Jurkat, Clone E6-1 (cell line): ENCODE data around the gene LRPPRC.

Experiments
- DNase-seq: peaks from one replicate; pipeline ENCODE4 v3.0.0-alpha.2; 2011; ENCODE audit warnings: low read depth, low spot score
- H3K4me3 ChIP-seq: 2 replicates; pipeline ENCODE4 v1.5.1; 2011; ENCODE audit warnings: mild to moderate bottlenecking, low read length, control low read depth, moderate library complexity

Gene LRPPRC

GRCh38 chr2:43839776-43840564 lies 155.8 kb downstream of the LRPPRC start:
- H3K4me3 ChIP-seq = no peak overlapping the region
- DNase-seq = no peak

- no peak within 1 kb of the TSS for H3K4me3 ChIP-seq
- DNase-seq = no peak
Observed at GRCh38 chr2:43838560-43839267, 157.1 kb downstream of the LRPPRC start, which contains the start of the genes ABCG5 and ABCG8. Gene ABCG5 (minus strand): TSS chr2:43838839. CDS start chr2:43838679, 160 bp downstream. Gene ABCG8 (plus strand): TSS chr2:43838971. CDS start chr2:43839054, 83 bp downstream.

- no peak for DNase-seq
- no peak overlapping the region for H3K4me3 ChIP-seq
Observed at GRCh38 chr2:43837831-43838559, 157.8 kb downstream of the LRPPRC start.

- no peak overlapping the region for H3K4me3 ChIP-seq
- DNase-seq = no peak
Observed at GRCh38 chr2:43837033-43837432, 158.8 kb downstream of the LRPPRC start.
